HG03108 (cell line): ENCODE data around the gene NOL9.

ENCODE experiments used
- ATAC-seq: cut with Tn5 transposase; IDR thresholded peaks from one replicate; pipeline ENCODE4 v1.9.1; 2021; ENCODE audit warnings: moderate library complexity; ENCODE audit not compliant: unreplicated experiment

Gene NOL9

DNA sequence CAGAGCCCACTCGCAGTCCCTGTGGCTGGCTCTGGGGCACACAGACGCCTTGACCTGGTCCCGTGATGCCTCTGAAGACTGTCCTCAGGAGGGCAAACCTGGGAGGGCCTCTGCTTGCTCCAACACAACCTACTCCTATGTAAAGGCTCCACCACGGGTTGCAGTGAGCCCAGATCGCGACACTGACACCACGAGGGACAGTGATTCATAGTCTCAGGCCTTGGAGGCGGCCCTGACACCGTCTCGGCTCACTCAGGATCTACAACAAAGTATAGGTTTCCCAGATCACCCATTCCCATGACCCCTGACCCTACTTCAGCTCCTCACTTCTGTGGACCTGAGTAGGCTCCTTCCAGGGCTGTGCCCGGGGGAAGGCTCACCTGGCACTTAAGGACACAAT, 28.0 kb downstream of the NOL9 start:
- ATAC-seq = no peak

- ATAC-seq = no peak
Measured at GRCh38 chr1:6523566-6523965, 30.7 kb downstream of the NOL9 start.

GRCh38 chr1:6521536-6521935, 32.8 kb downstream of the NOL9 start:
- ATAC-seq = no peak

GRCh38 chr1:6519935-6520671, 34.2 kb downstream of the NOL9 start:
- ATAC-seq = no peak

- ATAC-seq = no peak
Measured at GRCh38 chr1:6519491-6519934, 34.8 kb downstream of the NOL9 start.

GRCh38 chr1:6517435-6517851, 36.9 kb downstream of the NOL9 start:
- ATAC-seq = no peak

DNA sequence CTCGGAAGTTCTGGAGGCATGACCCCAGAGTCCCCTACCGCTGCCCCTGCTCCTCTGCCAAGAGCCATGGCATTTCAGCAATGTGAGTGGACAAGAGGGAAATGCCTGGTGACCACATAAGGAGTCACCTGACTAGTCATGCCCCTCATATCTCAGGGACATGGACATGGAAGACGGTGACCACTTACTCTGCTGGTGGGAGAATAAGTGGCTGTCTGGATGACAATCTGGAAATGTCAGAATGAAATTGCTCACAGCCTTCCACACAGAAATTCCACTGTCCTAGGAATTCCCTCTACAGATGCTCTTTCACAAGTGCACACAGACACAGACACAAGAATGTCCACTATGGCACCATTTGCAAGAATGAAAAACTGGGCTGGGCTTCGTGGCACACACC, 38.5 kb downstream of the NOL9 start:
- ATAC-seq = no peak

DNA sequence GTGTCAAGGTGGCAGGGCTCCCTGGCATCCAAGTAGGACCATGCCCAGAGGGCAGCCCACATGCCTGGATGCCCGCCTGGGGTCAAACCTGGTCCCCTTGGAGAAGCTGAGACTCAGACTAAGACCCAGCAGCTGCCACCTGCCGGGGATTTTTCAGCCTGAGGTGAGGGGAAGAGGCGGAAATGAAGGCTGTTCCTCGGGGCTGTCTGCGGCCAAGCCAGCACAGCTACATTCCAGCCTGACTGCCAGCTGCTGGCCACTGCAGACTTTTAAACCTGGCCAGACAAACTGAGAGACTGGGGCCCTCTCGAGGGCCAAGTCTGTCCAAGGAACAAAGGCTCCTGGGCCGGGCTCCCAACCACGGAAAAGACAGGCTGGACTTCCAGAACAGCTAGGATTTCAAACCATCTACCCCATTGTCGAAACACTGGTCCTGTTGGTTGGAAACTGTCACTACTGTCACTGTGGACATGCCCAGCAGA, 41.0 kb downstream of the NOL9 start:
- ATAC-seq = no peak

DNA sequence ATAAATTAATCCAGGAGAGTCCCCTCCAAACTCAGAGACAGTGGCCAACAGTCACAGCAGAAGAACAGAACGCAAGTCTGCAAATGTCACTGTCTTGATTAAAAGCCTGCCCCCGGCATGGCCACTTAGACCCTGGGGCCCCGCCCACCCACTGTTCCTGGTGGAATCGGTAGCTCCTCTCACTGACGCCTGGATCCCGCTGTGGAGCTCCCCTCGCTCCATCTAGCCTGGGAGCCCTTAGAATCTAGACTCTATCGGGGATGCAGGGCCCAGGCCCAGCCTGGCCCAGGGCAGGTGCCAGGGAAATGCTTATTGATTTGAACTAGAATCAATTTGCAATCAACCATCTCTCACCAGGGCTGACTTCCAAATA, 41.4 kb downstream of the NOL9 start:
- ATAC-seq = no peak

- no peak for ATAC-seq
Measured at GRCh38 chr1:6512245-6512907, 41.9 kb downstream of the NOL9 start.

DNA sequence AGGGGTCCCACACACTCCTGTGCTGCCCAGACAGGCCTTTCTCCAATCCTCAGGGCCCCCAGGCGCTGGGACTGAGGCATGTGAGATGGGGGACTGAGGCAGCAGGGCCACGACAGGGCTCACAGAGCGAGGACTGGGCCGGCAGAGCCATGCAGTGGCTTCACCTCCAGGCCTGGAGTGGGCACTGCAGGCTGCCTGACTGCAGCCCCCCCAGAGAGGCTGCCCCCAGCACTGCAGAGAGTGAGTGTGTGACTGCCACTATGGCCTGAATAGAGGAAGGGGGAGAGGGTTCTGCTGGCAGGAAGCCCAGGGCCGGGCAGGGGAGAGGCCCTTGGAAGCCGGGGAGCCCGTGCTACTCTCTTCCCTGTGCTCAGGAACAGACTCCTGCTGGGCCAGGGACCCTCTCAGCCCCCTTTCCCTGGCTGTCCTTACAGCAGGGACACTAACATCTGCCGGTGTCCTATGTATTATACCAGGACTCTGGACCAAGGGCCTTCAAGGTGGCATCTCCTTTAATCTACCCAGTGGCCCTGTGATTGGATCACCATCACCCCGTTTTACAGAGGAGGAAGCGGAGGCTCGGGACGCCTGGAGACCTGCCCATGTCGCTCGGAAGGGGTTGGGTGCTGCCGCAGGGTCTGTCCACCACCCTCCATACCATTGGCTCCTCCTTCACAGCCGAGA, 42.6 kb downstream of the NOL9 start:
- no peak for ATAC-seq

- ATAC-seq = no peak
Measured at GRCh38 chr1:6511056-6511455, 43.3 kb downstream of the NOL9 start.

- no peak for ATAC-seq
Measured at GRCh38 chr1:6510493-6510892, 43.8 kb downstream of the NOL9 start.

DNA sequence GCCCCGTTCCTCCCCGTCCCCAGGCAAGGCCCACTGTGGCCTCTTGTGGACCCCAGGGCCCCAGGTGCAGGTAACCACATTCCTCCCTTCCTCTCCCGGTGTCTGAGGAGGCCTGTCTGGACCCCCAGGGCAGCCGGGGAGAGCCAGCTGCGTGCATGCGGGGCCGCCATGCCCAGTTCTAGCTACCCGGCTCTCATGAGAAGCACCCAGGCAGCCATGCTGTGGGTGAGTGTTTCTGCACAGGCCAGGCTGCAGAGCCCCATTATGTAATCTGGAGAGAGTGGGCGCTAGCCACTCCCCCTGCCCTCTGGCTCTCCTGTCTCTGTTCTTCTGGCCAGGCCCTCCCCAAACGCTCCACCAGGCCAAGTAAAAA, 44.4 kb downstream of the NOL9 start:
- no peak for ATAC-seq

GRCh38 chr1:6509220-6509918, 44.9 kb downstream of the NOL9 start:
- no peak for ATAC-seq

DNA sequence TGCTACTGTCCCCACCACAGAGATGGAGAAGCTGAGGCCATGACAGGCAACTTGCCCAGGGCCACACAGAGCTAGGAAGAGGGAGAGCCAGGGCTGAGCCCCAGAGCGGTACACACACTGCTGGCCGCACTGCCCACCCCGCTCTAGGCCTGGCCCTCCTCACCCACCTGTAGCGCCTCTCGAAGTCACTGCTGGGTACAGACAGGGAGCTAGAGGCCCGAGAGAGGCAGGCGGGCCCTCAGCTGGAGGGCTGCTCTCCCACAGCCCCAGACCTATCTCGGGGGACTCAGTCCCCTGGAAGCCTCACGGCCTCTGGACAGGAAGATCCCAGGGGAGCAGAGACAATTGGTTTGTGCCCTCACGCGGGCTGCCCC, 45.5 kb downstream of the NOL9 start:
- ATAC-seq = no peak

GRCh38 chr1:6508154-6508815, 46.0 kb downstream of the NOL9 start:
- ATAC-seq = no peak

DNA sequence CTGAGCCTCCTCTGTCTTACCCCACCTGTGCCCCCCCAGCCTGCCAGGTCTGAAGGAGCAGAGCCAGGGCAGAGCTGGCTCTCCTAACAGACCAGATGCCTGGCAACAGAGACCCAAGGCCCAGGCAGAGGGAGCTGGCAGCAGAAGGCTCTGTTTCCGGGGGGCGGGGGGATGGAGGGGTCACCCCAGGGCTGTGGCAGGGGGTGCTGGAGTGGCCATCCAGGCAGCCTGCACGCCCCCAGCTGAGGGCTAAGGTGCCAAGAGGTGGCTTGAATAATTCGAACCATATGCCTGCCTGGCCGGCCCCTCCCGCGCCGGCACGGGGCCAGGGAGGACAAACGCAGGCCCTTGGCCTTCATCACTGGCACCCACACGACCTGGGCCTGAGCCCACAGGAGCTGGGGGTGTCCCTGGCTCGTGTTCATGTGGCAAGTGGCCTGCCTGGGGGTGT, 46.8 kb downstream of the NOL9 start:
- ATAC-seq = no peak

- ATAC-seq = no peak
Measured at GRCh38 chr1:6507037-6507428, 47.3 kb downstream of the NOL9 start.

GRCh38 chr1:6506210-6507036, 47.9 kb downstream of the NOL9 start:
- no peak for ATAC-seq
